Liver (tissue), 9 donors: ENCODE measurements around the gene GNG12. TPM values are rescaled to one million over a fixed set of nuclear protein-coding genes. Genes with fewer than 3 reads are reported as not detected.

Experiments
- DNase-seq: peaks from one replicate; pipeline ENCODE4 v3.0.0-alpha.2; 2017; ENCODE audit warnings: low spot score
- H3K27ac ChIP-seq, 2 donors: one replicate each; pipeline ENCODE4 v1.7.0; 2013; ENCODE audit warnings: inconsistent platforms in 2 of 2, low read length in 2 of 2, control low read depth in 1 of 2, low read depth in 1 of 2, mild to moderate bottlenecking in 1 of 2
- H3K27me3 ChIP-seq, 4 donors: one replicate each; pipeline versions ENCODE4 v1.6.1 to v1.7.0; 2013; ENCODE audit warnings: low read length in 3 of 4, inconsistent platforms in 1 of 4, mild to moderate bottlenecking in 1 of 4, moderate library complexity in 1 of 4; ENCODE audit not compliant: control insufficient read depth in 4 of 4, insufficient read depth in 4 of 4
- H3K36me3 ChIP-seq, 4 donors: one replicate each; pipeline versions ENCODE4 v1.6.1 to v1.7.0; 2013; ENCODE audit warnings: low read length in 3 of 4, mild to moderate bottlenecking in 3 of 4, low read depth in 1 of 4, moderate library complexity in 1 of 4; ENCODE audit not compliant: control insufficient read depth in 4 of 4, insufficient read depth in 3 of 4
- H3K4me1 ChIP-seq, 4 donors: one replicate each; pipeline versions ENCODE4 v1.6.1 to v1.7.0; 2013; ENCODE audit warnings: low read length in 3 of 4, mild to moderate bottlenecking in 3 of 4, moderate library complexity in 1 of 4; ENCODE audit not compliant: control insufficient read depth in 4 of 4, insufficient read depth in 4 of 4
- H3K4me3 ChIP-seq, 3 donors: one replicate each; pipeline versions ENCODE4 v1.6.1 to v1.7.0; 2013; ENCODE audit warnings: low read length in 3 of 3, control low read depth in 1 of 3, low read depth in 1 of 3, mild to moderate bottlenecking in 1 of 3
- H3K9ac ChIP-seq, 2 donors: one replicate each; pipeline ENCODE4 v1.7.0; 2013; ENCODE audit warnings: low read length in 2 of 2, mild to moderate bottlenecking in 2 of 2, moderate library complexity in 2 of 2, control low read depth in 1 of 2, low read depth in 1 of 2
- H3K9me3 ChIP-seq, 4 donors: one replicate each; pipeline versions ENCODE4 v1.6.1 to v1.7.0; 2013; ENCODE audit warnings: low read length in 3 of 4; ENCODE audit not compliant: control insufficient read depth in 4 of 4
- EGR1 ChIP-seq, 2 donors: IDR thresholded peaks; 2 replicates each; pipeline ENCODE4 v1.6.1; 2016 to 2018; ENCODE audit warnings: antibody characterized with exemption in 2 of 2, low read depth in 2 of 2
- FOXA1 ChIP-seq: IDR thresholded peaks from 2 replicates; pipeline ENCODE4 v1.6.1; 2016; ENCODE audit warnings: antibody characterized with exemption
- FOXA2 ChIP-seq: IDR thresholded peaks from 2 replicates; pipeline ENCODE4 v1.6.1; 2016; ENCODE audit warnings: antibody characterized with exemption
- GABPA ChIP-seq, 2 donors: IDR thresholded peaks in 1 of 2; conservative IDR thresholded peaks in 1 of 2; 2 replicates each; pipeline ENCODE4 v1.6.1; 2016; ENCODE audit warnings: antibody characterized with exemption in 2 of 2, mild to moderate bottlenecking in 1 of 2, moderate library complexity in 1 of 2
- HNF4A ChIP-seq, 2 donors: conservative IDR thresholded peaks; 2 replicates each; pipeline ENCODE4 v1.6.1; 2016; ENCODE audit warnings: antibody characterized with exemption in 2 of 2, mild to moderate bottlenecking in 2 of 2
- HNF4G ChIP-seq: IDR thresholded peaks from 2 replicates; pipeline ENCODE4 v1.6.1; 2016; ENCODE audit warnings: antibody characterized with exemption
- MAX ChIP-seq: IDR thresholded peaks from 2 replicates; pipeline ENCODE4 v1.6.1; 2016; ENCODE audit warnings: antibody characterized with exemption
- NR2F2 ChIP-seq: IDR thresholded peaks from 2 replicates; pipeline ENCODE4 v1.6.1; 2016; ENCODE audit warnings: antibody characterized with exemption
- RXRA ChIP-seq, 2 donors: IDR thresholded peaks; 2 replicates each; pipeline ENCODE4 v1.6.1; 2017 to 2018; ENCODE audit warnings: antibody characterized with exemption in 2 of 2, mild to moderate bottlenecking in 1 of 2
- SP1 ChIP-seq: IDR thresholded peaks from 2 replicates; pipeline ENCODE4 v1.6.1; 2018; ENCODE audit warnings: antibody characterized with exemption, mild to moderate bottlenecking
- TAF1 ChIP-seq: conservative IDR thresholded peaks from 2 replicates; pipeline ENCODE4 v1.6.1; 2016; ENCODE audit warnings: antibody characterized with exemption, mild to moderate bottlenecking
- YY1 ChIP-seq: IDR thresholded peaks from 2 replicates; pipeline ENCODE4 v1.6.1; 2016; ENCODE audit warnings: antibody characterized with exemption, mild to moderate bottlenecking
- ZBTB33 ChIP-seq: IDR thresholded peaks from 2 replicates; pipeline ENCODE4 v1.6.1; 2016; ENCODE audit warnings: antibody characterized with exemption
- WGBS: extraction: QIAGEN DNeasy Blood & Tissue Kit; methylation state at CpG from one replicate; pipeline ENCODE4 v1.1.7; 2013; 5-methylcytosine and 5-hydroxymethylcytosine counted together
- polyA plus RNA-seq, 2 donors: library from polyadenylated mRNA; stranded (reverse) in 1 of 2; unstranded in 1 of 2; fragments of 200-250 nt in 1 of 2; fragments of >200 nt in 1 of 2; fragmentation: Nextera tagmentation in 1 of 2; extraction: Ambion mirVana in 1 of 2; gene quantifications; one replicate each; pipeline versions ENCODE4 v1.2.1 to v1.2.3, GENCODE V29; 2013 to 2015
- total RNA-seq, 2 donors: library from RNA; depleted of rRNA; stranded (reverse); fragments of >200 nt; gene quantifications; one replicate each; pipeline ENCODE4 v1.2.3, GENCODE V29; 2014
- TF ChIP-seq, protein P1 (sequence below): fragments of 150-350 bp; IDR thresholded peaks from 2 replicates; pipeline ENCODE4 v1.5.1; 2017; ENCODE audit warnings: improper control_type of control experiment, low read depth, low read length; ENCODE audit not compliant: missing input control
- TF ChIP-seq, protein P2 (sequence below): IDR thresholded peaks from 2 replicates; pipeline ENCODE4 v1.6.1; 2016; ENCODE audit warnings: antibody characterized with exemption, mild to moderate bottlenecking
- donor health status: healthy.
- donor health status: healthy.
- donor health status: healthy.
- donor health status: healthy.
- donor health status: healthy.

Gene GNG12
- total and polyA plus RNA-seq, 4 donors = 15.4 to 26.1 (median 19.7) TPM

- Histone ChIP-seq H3K4me1 (no peaks in the 10 kb centered on the region), H3K9me3 (no peaks in the 10 kb centered on the region), H3K4me3 (no peak overlapping the region), H3K9ac (no peak overlapping the region), H3K27ac (no peak overlapping the region), H3K27me3 (no peaks in the 10 kb centered on the region), H3K36me3 (peaks cover 0 to 4% (median 1%) of the 10 kb centered on the region in 4 donors)
- WGBS = 91% methylated on average over 2 of the region's 2 CpGs
- TF ChIP-seq GABPA (IDR thresholded peaks at IDR 0.05 in 1 of 2, conservative IDR thresholded peaks at IDR 0.05 in 1 of 2) (no peak), RXRA (IDR thresholded peaks at IDR 0.05) (no peak), YY1 (no peak), FOXA1 (no peak), SP1 (no peak), HNF4G (no peak), NR2F2 (no peak), EGR1 (IDR thresholded peaks at IDR 0.05; ENCODE audit: low read depth in 2 of 2) (no peak)
- TF ChIP-seq, protein P1, sequence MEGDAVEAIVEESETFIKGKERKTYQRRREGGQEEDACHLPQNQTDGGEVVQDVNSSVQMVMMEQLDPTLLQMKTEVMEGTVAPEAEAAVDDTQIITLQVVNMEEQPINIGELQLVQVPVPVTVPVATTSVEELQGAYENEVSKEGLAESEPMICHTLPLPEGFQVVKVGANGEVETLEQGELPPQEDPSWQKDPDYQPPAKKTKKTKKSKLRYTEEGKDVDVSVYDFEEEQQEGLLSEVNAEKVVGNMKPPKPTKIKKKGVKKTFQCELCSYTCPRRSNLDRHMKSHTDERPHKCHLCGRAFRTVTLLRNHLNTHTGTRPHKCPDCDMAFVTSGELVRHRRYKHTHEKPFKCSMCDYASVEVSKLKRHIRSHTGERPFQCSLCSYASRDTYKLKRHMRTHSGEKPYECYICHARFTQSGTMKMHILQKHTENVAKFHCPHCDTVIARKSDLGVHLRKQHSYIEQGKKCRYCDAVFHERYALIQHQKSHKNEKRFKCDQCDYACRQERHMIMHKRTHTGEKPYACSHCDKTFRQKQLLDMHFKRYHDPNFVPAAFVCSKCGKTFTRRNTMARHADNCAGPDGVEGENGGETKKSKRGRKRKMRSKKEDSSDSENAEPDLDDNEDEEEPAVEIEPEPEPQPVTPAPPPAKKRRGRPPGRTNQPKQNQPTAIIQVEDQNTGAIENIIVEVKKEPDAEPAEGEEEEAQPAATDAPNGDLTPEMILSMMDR = no peak
- DNase-seq = no peak
These were observed 52.6 kb downstream of the GNG12 start for GRCh38 chr1:67780637-67781036.

GRCh38 chr1:67777440-67777839 lies 55.8 kb downstream of the GNG12 start:
- peaks cover 0 to 4% (median 3%) of the 10 kb centered on the region in 4 donors for H3K36me3 ChIP-seq
- H3K27ac ChIP-seq = no peak overlapping the region
- WGBS = 85% methylated on average over 4 of the region's 4 CpGs
- TF ChIP-seq TAF1 (no peak), YY1 (no peak), ZBTB33 (no peak), RXRA (IDR thresholded peaks at IDR 0.05) (no peak), HNF4A (conservative IDR thresholded peaks at IDR 0.05) (no peak), FOXA2 (no peak), SP1 (no peak), NR2F2 (no peak)
- TF ChIP-seq, protein P1 = no peak
- DNase-seq = no peak
- H3K9ac ChIP-seq = no peak overlapping the region
- no peaks in the 10 kb centered on the region for H3K27me3 ChIP-seq
- no peaks in the 10 kb centered on the region for H3K4me1 ChIP-seq
- no peaks in the 10 kb centered on the region for H3K9me3 ChIP-seq
- H3K4me3 ChIP-seq = no peak overlapping the region

- TF ChIP-seq TAF1 = no peak
- TF ChIP-seq SP1 = no peak
- TF ChIP-seq NR2F2 = no peak
- TF ChIP-seq MAX = no peak
- TF ChIP-seq, protein P2, sequence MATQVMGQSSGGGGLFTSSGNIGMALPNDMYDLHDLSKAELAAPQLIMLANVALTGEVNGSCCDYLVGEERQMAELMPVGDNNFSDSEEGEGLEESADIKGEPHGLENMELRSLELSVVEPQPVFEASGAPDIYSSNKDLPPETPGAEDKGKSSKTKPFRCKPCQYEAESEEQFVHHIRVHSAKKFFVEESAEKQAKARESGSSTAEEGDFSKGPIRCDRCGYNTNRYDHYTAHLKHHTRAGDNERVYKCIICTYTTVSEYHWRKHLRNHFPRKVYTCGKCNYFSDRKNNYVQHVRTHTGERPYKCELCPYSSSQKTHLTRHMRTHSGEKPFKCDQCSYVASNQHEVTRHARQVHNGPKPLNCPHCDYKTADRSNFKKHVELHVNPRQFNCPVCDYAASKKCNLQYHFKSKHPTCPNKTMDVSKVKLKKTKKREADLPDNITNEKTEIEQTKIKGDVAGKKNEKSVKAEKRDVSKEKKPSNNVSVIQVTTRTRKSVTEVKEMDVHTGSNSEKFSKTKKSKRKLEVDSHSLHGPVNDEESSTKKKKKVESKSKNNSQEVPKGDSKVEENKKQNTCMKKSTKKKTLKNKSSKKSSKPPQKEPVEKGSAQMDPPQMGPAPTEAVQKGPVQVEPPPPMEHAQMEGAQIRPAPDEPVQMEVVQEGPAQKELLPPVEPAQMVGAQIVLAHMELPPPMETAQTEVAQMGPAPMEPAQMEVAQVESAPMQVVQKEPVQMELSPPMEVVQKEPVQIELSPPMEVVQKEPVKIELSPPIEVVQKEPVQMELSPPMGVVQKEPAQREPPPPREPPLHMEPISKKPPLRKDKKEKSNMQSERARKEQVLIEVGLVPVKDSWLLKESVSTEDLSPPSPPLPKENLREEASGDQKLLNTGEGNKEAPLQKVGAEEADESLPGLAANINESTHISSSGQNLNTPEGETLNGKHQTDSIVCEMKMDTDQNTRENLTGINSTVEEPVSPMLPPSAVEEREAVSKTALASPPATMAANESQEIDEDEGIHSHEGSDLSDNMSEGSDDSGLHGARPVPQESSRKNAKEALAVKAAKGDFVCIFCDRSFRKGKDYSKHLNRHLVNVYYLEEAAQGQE = no peak
- no peak for TF ChIP-seq EGR1 (IDR thresholded peaks at IDR 0.05; ENCODE audit: low read depth in 2 of 2)
- Histone ChIP-seq H3K4me3 (no peak overlapping the region), H3K27me3 (no peaks in the 10 kb centered on the region), H3K4me1 (no peaks in the 10 kb centered on the region), H3K36me3 (peaks cover 0 to 4% (median 3%) of the 10 kb centered on the region in 4 donors), H3K9me3 (no peaks in the 10 kb centered on the region), H3K9ac (no peak overlapping the region), H3K27ac (no peak overlapping the region)
- DNase-seq = no peak
These were observed 56.3 kb downstream of the GNG12 start for GRCh38 chr1:67777016-67777415.
